ENCODE results near the gene MROH2B. TPM values are rescaled to one million over a fixed set of nuclear protein-coding genes. Genes with fewer than 3 reads are reported as not detected.

The MROH2B gene
- total and polyA plus RNA-seq, 2 donors (not counting 1 experiment from before 2014, with no cell fraction given), result not detected

GRCh38 chr5:41057940-41058339 lies 13.2 kb downstream of the MROH2B start:
- intact Hi-C loops (cut with micrococcal nuclease), result no loop called here
- DNase-seq, result no peak
- H3K4me1 Mint-ChIP-seq, result no peaks in the 10 kb centered on the region
- H4K20me1 ChIP-seq (ENCODE audit: control insufficient read depth, insufficient read depth, low read length, poor library complexity, severe bottlenecking), result no peaks in the 10 kb centered on the region
- TF ChIP-seq EZH2 (IDR thresholded peaks at IDR 0.05; ENCODE audit: borderline replicate concordance, insufficient read depth, low read depth, low read length, poor library complexity, severe bottlenecking) (no peak), CTCF (IDR thresholded peaks at IDR 0.05) (no peak)
- H3K27me3 ChIP-seq (replicated peaks in 1 of 4; ENCODE audit: control extremely low read depth in 1 of 4, control insufficient read depth in 3 of 4, insufficient read depth in 4 of 4, low read length in 3 of 4), result no peaks in the 10 kb centered on the region
- WGBS (ENCODE audit: insufficient coverage), result 100% methylated on average over 9 of the region's 9 CpGs
- no peak overlapping the region for H3K4me3 Mint-ChIP-seq
- no peaks in the 10 kb centered on the region for H3K9me3 ChIP-seq (ENCODE audit: control extremely low read depth in 1 of 3, control insufficient read depth in 2 of 3, insufficient read depth in 1 of 3, low read length in 2 of 3)
- no peaks in the 10 kb centered on the region for H3K27me3 Mint-ChIP-seq
- H3K4me3 ChIP-seq (ENCODE audit: control extremely low read depth in 1 of 5, extremely low read depth in 1 of 5, insufficient read depth in 1 of 5, low read depth in 2 of 5, low read length in 4 of 5), result no peak overlapping the region
- H2AFZ ChIP-seq (ENCODE audit: insufficient read depth, low read depth, low read length, poor library complexity, severe bottlenecking), result no peak overlapping the region
- ChIA-PET CTCF (no interaction called here), POLR2A (no interaction called here)
- no peak overlapping the region for H3K9ac ChIP-seq (ENCODE audit: low read length)
- no peaks in the 10 kb centered on the region for H3K36me3 ChIP-seq (replicated peaks in 1 of 2; ENCODE audit: control extremely low read depth in 1 of 2, control insufficient read depth in 1 of 2, extremely low read depth in 1 of 2, insufficient read depth in 2 of 2, low read length in 1 of 2)
- H3K4me1 ChIP-seq (ENCODE audit: control insufficient read depth in 2 of 2, insufficient read depth in 2 of 2, low read length in 2 of 2), result no peaks in the 10 kb centered on the region
- no peaks in the 10 kb centered on the region for H3K79me2 ChIP-seq (ENCODE audit: control insufficient read depth, insufficient read depth, low read length)
- H3K27ac ChIP-seq (ENCODE audit: low read length in 2 of 2), result no peak overlapping the region
- no peaks in the 10 kb centered on the region for H3K9me3 Mint-ChIP-seq (ENCODE audit: insufficient read depth)
- no peak overlapping the region for H3K4me2 ChIP-seq (replicated peaks; ENCODE audit: low read depth, low read length, poor library complexity, severe bottlenecking)
- ATAC-seq (ENCODE audit: low read depth), result no peak
- no peak overlapping the region for H3K27ac Mint-ChIP-seq

GRCh38 chr5:41057231-41057630 lies 13.9 kb downstream of the MROH2B start:
- Histone ChIP-seq H3K9me3 (ENCODE audit: control extremely low read depth in 1 of 3, control insufficient read depth in 2 of 3, insufficient read depth in 1 of 3, low read length in 2 of 3) (no peaks in the 10 kb centered on the region), H3K79me2 (ENCODE audit: control insufficient read depth, insufficient read depth, low read length) (no peaks in the 10 kb centered on the region), H3K36me3 (replicated peaks in 1 of 2; ENCODE audit: control extremely low read depth in 1 of 2, control insufficient read depth in 1 of 2, extremely low read depth in 1 of 2, insufficient read depth in 2 of 2, low read length in 1 of 2) (no peaks in the 10 kb centered on the region), H3K4me2 (replicated peaks; ENCODE audit: low read depth, low read length, poor library complexity, severe bottlenecking) (no peak overlapping the region), H3K27me3 (replicated peaks in 1 of 4; ENCODE audit: control extremely low read depth in 1 of 4, control insufficient read depth in 3 of 4, insufficient read depth in 4 of 4, low read length in 3 of 4) (no peaks in the 10 kb centered on the region), H3K9ac (ENCODE audit: low read length) (no peak overlapping the region), H3K4me3 (ENCODE audit: control extremely low read depth in 1 of 5, extremely low read depth in 1 of 5, insufficient read depth in 1 of 5, low read depth in 2 of 5, low read length in 4 of 5) (no peak overlapping the region), H4K20me1 (ENCODE audit: control insufficient read depth, insufficient read depth, low read length, poor library complexity, severe bottlenecking) (no peaks in the 10 kb centered on the region), H3K27ac (ENCODE audit: low read length in 2 of 2) (no peak overlapping the region), H3K4me1 (ENCODE audit: control insufficient read depth in 2 of 2, insufficient read depth in 2 of 2, low read length in 2 of 2) (no peaks in the 10 kb centered on the region), H2AFZ (ENCODE audit: insufficient read depth, low read depth, low read length, poor library complexity, severe bottlenecking) (no peak overlapping the region)
- CTCF ChIA-PET, result no interaction called here
- Mint-ChIP-seq H3K4me3 (no peak overlapping the region), H3K9me3 (ENCODE audit: insufficient read depth) (no peaks in the 10 kb centered on the region), H3K27me3 (no peaks in the 10 kb centered on the region), H3K4me1 (no peaks in the 10 kb centered on the region), H3K27ac (no peak overlapping the region)
- TF ChIP-seq CTCF (IDR thresholded peaks at IDR 0.05), result no peak
- TF ChIP-seq EZH2 (IDR thresholded peaks at IDR 0.05; ENCODE audit: borderline replicate concordance, insufficient read depth, low read depth, low read length, poor library complexity, severe bottlenecking), result no peak
- ATAC-seq (ENCODE audit: low read depth) (no peak), DNase-seq (no peak)
- intact Hi-C loops (cut with micrococcal nuclease), result no loop called here
- POLR2A ChIA-PET, result no interaction called here
- 97% methylated on average over 4 of the region's 5 CpGs for WGBS (ENCODE audit: insufficient coverage)
